NCI-H2081 (cell line): Measurements from ENCODE around the gene VWA3B.
"Not testable (repeated sequence)": the region's sequence is repeated elsewhere in the genome, so short reads cannot be mapped to it uniquely, and the experiment has no call there.

Source experiments
- DNase-seq, 2 experiments: peaks; one replicate each; lab custom pipeline; 2025; lab: John Stamatoyannopoulos, UW

VWA3B gene, protein sequence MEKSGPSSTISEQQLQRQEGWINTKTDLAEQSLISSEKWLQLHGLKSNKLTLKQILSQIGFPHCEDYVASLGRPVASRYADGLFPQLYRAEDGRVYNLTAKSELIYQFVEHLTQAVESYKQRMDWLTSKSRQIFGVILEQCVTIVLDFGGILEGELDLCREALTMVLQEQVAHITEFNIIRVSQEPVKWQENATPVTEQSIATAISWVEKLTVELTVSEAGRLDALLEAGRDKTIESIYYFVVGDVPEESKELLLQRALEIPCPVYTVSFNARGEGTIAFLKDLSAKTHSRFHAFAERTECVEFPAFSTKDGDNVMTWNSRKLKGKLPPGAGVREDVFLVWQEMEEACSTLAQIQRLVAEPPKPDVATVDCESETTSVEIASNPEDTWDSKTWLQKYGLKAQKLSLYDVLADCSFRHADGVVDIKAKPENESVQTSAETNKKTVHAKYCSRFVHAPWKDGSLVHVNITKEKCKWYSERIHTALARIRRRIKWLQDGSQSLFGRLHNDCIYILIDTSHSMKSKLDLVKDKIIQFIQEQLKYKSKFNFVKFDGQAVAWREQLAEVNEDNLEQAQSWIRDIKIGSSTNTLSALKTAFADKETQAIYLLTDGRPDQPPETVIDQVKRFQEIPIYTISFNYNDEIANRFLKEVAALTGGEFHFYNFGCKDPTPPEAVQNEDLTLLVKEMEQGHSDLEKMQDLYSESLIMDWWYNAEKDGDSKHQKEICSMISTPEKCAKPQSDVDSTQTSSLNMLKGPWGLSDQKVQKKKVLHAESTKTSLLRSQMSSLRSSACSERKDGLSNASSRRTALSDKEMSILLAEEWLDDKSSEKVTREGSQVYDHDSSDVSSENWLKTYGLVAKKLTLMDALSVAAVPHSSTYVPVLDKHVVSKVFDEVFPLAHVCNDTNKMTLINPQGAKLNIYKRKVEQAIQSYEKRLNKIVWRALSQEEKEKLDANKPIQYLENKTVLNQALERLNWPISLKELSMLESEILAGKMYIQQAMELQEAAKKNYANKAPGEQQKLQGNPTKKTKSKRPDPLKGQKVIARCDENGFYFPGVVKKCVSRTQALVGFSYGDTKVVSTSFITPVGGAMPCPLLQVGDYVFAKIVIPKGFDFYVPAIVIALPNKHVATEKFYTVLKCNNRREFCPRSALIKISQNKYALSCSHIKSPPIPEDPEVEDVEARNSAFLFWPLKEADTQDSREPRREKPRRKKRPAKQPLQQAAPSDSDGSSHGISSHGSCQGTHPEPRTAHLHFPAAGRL (N-terminal part only)

DNA sequence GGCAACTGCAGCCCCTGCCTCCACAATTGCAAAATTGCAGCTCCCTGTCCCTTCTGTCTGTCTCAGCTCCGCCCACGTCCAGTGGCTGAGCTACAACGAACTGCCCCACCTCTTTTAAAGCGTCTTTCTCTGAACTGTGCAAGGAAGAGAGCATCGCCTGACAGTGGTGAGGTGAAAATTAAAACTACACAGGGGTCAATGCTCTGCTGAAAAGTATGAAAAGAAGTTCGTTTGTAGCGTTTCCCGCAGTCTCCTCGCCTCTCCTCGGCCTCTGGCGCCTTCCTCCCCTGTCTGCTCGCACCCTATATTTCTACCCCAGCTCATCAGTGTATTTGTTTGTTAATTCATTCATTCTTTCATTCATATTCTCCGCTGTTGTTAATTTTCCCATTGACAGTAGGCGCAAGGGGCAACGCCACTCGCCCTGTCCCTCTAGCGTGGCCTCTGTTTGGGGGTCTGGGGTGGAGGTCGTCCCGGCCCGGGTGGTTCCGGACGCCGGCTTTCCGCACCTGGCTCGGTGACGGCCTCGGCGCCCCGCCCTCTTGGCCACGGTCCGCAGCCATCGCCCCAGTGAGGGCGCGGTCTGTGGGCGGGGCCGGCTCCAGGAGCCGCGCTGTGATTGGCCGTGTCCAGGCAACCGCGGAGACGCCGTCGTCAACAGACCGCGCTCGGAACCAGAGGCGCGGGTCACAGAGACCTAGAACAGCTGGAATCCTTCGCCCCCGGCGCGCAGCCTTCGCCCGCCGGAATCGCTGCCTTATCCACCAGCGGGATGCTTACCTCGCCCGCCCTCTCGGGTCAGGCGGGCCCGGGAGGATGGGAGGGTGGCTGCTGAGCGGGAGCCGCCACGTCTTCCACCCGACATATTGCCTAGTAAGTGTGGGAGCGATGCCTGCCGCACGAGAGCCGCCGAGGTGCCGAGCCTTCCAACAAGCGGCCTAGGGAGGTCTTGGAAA is at the start of gene VWA3B:
Gene VWA3B, plus strand, starts transcription at position 677 of the 956 bp plus-strand sequence. CDS start 5,926 bp downstream, outside the sequence.
- DNase-seq: peak; percentile 45 to 60

DNA sequence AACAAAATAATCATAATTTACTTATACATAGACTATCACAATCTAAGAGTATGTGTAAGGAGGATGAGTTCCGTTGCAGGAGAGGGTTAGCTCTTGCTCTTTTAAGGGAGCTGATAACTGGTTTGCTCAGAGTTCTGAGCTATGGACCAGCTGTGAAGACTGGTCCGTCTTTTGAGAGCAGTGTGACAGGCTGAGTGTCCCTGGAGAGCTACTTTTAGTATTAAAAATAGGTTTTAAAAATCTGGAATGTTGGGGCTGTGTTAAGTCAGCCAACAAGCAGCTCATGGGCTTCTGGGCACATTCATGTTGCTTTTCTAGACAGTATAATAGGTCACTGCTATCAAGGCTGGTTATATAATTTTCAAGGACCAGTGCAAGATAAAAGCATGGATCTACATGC is 49.8 kb upstream of the VWA3B start:
- no peak for DNase-seq

DNA sequence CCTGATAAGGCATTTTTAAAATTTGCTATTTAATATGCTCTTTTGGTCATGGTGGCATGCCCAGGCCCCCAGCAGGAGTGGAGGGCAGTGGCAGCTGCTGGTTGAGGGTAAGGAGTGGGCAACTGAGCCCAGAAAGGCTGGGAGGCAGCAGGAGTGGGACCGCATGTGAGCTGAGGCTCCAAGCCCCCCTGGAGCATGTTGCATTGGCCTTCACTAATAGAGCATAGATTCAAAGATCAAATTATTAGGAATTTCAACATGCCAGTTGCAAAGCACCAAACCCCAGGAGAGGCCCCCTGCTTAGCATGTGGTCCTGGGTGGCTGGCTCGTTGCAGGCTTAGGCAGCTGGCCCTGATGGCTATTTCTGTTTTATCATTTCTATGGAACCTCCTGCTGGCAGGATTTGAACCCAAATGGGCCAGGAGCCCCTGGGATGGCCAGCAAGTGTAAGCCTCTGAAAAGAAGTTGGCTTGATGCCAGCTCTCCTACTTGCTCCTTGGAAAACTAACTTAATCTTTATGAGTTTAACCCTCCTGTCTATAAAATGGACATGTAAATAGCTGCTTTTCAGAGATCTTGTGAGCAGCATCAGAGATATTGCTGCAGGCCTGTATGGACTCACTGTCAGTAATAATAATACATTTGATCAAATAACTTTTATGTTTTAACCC is 49.2 kb upstream of the VWA3B start:
- no peak for DNase-seq

DNA sequence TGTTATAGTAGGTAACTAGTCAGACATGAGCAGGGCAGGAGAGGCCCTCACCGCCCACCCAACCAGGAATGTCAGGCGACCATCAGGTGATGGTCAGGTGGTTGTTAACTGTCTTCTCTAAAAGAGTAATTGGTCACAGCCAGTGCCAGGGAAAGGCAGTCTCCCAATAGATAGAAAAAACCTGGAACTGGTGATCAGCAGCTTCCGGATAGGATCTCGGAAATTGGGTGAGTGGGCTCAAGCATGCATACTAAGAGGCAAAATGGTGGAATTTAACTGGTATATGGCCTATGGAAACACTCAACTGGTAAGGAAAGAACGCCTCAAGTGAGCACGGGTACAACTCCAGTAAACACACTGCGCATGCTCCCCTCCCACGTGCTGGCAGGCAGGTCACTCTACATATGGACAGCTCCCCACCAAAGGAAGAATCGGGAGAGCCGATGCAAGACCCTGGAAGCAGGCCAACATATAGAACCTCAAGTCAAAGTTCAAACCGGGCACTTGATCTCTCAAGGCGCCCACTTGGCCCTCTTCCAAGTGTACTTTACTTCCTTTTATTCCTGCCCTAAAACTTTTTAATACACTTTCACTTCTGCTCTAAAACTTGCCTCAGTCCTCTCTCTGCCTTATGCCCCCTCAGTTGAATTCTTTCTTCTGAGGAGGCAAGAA is 47.7 kb upstream of the VWA3B start:
- no peak for DNase-seq

DNA sequence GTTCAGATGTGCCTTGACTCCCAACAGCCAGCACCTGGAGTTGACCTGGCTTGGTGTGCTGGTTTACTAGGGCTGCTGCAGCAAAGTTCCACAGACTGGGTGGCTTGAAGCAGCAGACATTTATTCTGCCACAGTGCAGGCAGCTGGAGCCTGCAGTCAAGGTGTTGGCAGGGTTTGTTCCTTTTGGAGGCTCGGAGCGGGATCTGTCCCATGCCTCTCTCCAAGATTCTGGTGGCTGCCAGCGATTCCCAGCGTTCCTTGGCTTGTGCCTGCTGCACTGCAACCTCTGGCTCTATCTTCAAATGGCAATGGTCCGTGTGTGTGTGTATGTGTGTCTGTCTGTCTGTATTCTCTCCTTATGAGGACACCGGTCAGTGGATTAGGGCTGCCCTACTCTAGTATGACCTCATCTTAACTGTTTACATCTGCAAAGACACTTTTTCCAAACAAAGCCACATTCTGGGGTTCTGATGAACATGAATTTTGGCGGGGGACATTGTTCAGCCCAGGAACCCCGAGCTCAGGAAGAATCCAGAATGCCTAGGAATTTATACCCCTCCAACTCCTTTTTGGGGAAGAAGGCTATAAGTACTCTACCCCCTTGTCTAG is 46.5 kb upstream of the VWA3B start:
- DNase-seq: no peak

DNA sequence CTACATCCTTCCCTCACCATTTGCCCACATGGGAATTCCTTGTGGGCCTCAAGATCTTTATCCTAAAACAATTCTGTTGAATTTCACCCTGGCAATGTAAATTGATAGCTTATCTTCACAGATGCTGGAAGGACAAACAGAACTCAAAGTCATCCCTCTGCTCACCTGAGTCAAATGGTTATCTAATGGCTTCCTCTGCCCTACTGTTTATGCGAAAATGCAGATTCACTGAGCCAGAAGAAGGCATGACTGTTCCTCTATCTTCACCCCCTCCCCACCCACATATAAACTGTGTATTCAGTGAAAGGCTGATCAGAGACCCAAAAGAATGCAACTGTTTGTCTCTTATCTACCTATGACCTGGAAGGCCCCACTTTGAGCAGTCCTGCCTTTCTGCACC is 43.9 kb upstream of the VWA3B start:
- DNase-seq: no peak

DNA sequence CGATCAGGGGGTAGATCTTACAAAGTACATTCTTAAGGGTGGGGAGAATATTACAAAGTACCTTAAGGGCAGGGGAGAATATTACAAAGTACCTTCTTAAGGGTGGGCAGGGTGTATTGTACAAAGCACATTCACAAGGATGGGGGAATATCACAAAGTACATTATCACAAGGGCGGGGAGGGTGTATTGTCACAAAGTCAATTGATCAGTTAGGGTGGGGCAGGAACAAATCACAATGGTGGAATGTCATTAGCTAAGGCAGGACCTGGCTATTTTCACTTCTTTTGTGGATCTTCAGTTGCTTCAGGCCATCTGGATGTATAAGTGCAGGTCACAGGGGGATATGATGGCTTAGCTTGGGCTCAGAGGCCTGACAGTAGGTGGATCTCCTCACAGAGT is 42.2 kb upstream of the VWA3B start:
- DNase-seq: not testable (repeated sequence)

DNA sequence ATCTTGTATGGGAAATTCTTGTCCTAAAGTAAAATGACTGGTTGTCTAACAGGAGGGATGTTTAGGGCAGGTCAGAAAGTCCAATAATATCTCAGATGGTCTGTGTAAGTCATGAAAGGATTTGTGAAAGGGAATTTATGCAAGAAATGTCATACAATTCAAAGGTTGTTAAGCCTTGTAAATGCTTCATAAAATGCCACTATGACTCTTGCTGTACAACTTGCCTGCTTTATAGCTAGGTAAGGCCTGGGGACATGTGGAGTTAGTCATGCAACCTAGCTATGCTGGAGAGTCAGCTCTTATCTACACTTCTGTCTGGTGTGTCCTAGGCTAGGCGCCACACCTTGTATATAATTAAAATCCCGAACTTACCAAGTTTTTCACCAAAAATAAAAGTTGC is 36.9 kb upstream of the VWA3B start:
- no peak for DNase-seq

DNA sequence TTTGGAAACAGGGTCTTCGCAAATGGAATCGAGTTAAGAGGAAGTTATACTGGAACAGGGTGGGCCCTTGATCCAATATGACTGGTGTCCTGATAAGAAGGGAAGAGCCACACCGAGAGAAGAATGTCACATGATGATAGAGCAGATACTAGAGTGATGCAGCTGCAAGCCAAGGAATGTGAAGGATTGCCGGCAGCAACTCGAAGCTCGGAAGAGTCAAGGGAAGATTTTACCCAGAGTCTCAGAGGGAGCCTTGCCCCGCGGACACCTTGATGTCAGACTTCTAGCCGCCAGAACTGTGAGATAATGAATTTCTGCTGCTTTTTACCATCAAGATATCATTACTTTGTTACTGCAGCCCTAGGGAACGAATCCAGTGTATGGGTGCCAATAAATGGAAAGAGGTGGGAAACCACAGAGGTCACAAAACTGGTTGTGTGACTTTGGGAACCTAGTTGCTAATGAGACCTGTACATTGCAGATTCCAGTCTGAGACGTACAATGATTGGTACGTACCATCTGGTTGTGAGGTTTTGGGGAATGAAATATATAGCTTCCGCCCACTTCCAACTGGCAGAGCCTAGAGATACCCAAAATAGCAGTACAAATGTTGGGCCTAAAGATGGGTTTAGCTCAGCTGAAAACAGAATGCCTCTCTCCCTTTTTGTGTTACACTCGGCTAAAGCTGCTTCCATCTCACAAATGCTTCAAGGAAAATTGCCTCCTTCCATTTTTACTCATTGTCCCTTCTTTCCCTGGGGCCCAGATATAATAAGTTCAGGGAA is 28.6 kb upstream of the VWA3B start:
- DNase-seq: no peak

DNA sequence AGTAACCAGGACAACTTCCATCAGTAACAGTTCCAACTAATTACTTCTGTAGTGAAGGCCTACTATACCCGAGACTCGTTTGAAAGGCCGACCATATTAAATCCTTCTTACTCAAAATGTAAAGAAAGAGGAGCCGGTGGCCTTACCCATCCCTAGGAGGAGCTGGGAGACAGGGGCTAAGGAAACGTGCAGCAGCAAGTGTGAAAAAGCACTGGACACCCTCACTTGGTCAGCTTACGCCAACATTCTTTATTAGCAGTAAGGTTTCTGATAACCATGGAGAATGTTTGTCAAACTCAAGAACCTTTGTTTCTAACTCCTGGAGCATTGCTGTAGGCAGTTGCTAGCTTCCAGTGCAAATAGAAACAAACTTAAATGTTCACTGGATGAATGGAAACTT is 26.7 kb upstream of the VWA3B start:
- no peak for DNase-seq

DNA sequence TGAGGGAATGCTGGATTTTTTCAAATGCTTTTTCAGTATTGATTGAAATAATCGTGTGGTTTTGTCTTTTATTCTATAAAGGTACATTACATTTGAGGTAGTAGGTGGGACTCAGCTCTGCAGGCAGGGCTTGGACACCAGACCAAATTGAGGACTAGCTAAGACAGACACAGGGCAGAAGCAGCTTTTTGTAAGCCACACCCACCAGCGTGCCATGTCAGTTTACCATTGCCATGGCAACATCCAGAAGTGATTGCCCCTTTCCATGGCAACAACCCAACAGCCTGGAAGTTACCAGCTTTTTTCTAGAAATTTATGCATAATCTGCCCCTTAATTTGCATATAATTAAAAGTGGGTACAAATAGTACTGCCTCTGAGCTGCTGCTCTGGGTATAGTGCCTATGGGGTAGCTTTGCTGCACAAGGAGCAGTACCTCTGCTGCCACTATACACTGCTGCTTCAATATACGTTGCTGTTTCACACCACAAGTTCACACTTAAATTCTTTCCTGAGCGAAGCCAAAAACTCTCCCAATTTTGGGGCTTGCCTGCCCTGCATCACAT is 23.6 kb upstream of the VWA3B start:
- no peak for DNase-seq

DNA sequence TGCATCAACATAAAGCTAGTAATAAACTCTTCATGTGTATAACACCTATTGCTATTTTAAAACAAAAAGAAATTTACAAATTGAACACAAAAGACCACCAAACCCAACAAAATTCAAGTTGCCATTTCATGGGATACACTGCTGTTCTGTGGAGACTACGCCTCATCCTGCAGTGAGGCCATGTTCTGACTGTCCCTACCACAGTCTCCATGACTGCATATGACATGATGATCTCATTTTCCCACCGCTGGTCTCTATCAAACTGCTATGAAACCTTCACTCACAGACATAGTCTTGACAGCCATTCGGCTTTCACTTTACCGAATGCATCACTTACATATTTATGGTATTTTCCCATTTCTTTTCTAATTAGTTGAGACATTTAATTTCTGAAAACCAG is 21.2 kb upstream of the VWA3B start:
- DNase-seq: no peak

DNA sequence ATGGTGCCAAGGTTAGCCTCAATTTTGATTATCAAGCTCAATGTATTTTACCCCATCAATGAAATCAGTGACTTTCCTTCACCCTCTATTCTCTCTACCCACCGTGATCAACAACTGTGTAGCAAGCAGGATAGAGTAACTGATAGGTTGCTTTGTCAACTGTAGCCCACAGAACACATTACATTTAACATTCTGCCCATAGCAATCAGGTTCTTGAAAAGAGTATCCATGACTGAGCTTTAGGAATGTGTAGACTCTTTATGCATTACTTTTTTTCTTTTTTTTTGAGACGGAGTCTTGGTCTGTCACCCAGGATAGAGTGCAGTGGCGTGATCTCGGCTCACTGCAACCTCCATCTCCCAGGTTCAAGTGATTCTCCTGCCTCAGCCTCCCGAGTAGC is 19.8 kb upstream of the VWA3B start:
- no peak for DNase-seq

DNA sequence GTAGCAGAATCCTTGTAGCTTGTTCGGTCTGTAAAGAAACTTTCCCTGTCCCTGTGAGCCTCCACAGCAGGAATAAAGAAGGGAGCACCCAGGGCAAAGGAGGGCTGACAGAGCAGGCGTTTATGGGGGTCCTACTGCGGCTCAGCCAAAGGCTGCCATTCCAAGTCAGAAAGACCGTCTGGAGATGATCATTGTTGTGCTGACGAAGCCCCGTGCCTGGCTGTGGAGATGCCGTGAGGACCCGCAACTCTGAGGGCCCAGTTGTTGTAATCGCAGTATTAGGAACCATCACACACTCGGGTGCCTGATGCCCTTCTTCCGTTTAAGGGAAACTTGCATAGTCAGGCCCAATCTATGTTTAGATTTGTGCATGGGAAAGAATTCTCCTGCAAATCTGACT is 16.9 kb upstream of the VWA3B start:
- no peak for DNase-seq

DNA sequence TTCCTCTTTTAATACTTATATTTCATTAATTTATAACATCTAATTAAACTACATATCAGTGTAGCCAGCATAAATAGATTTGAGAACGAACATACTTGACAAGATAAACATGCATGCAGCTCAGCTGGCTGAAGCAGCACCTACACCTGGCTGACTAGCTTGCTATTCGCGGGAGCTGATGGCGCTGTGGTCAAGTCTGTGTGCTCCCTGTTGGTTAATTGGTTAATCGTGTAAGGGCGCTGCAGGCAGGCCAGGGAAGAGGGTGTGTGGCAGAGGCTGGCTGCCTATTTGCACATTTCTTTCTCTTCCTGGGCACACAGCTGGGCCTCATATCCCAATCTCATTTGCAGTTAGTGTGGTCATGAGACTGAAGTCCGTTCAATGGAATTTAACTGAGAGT is 14.5 kb upstream of the VWA3B start:
- no peak for DNase-seq

DNA sequence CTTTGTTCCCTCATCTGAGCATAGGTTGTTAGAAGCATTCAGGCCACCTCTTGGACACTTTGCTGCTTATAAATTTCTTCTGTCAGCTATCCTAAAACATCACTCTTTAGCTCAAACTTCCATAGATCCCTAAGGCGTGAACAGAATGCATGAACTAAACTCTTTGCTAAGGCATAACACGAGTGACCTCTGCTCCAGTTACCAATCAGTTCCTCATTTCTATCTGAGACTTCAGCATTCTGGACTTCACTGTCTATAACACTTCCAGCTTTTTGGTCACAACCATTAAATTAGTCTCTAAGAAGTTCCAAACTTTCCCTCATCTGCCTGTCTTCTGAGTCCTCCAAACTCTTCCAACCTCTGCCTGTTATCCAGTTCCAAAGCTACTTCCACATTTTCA is 8.3 kb upstream of the VWA3B start:
- DNase-seq: no peak

DNA sequence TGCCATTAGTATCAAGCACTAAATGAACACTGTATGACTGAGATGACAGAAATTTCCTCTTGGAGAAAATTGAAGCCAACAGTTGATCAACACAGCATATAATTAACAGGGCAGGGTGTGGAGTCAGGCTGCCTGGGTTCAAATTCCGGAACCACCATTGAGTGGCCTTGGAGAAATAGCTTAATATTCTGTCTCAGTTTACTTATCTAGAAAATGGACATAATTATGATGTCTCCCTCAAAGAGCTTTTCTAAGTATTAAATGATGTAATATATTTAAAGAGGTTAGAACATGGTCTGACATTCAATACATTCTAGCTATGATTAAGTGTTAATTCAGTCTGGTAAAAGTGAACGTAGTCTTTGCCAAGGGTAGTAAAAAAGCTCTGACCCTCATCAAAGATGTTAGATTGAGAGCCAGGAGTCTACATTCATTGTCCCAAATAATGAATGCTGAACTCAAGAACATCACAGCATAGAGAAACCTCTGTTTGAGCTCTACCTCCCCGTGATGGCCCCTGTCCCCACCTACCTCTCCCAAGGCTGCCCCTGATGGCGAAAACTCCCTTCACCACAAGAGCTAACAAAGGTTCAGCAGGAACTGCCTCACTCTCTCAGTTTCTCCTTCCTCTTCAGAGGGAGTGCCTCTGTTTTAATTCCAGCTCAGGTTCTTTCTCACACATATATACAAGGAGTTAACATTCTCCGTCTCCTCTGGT is 2.7 kb upstream of the VWA3B start:
- DNase-seq: no peak

DNA sequence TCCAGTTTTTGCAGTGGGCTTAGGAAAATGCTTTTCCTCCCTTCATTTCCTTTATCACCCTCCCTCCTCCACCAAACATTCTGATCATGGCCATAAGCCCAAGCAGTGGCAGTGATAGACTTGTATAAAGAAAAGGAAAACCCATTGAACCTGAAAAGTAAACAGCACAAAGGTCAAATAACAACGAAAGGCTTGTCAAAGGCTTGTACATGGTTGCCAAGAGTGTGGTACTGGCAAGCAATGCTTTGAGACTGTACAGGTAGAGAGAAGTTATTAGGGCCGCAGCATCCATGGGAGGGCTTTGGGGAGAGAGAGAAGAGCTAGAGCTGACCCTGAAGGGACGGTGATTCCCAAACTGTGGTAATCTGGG is 2.1 kb upstream of the VWA3B start:
- no peak for DNase-seq
